Hematopoietic multipotent progenitor cell treated with erythropoietin and hydrocortisone succinate and interleukin-3 and kit ligand, for 15 days (in vitro differentiated cells): Measurements from ENCODE around the gene CTU2.

Experiments
- DNase-seq: peaks from one replicate; pipeline ENCODE4 v3.0.0-alpha.2; 2015; ENCODE audit warnings: low spot score

The CTU2 gene

GRCh38 chr16:88681709-88682451 is 24.4 kb upstream of the CTU2 start:
- DNase-seq: no peak

GRCh38 chr16:88684569-88685155 is 21.6 kb upstream of the CTU2 start:
- no peak for DNase-seq

- DNase-seq: no peak
Observed at GRCh38 chr16:88685156-88686061, 20.9 kb upstream of the CTU2 start.

DNA sequence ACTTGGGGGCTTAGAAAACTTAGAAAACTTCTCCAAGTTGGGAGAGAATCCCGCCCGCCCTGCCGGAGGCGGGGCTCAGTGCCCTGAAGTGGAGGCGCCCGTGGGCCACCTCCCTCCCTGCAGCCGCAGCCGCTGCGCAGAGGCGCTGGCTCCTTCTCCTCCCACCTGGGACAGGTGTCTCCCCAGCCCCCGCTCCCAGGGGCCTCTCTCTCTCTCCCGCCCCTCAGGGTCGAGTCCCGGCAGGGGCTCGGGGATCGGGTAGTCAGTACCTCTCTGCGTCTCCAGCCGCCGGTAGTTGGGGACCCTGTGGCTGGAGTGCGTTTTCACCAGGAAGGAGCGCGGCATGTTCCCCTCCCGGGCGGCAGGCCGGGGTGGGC is 20.3 kb upstream of the CTU2 start:
- DNase-seq: no peak

- peak; percentile 55 for DNase-seq
Observed at GRCh38 chr16:88686439-88687253, 19.7 kb upstream of the CTU2 start, which contains the start of gene SNAI3. TSS of gene SNAI3 (minus strand) at chr16:88686507. CDS start at chr16:88686406, 101 bp downstream.

GRCh38 chr16:88687254-88687576 is 19.1 kb upstream of the CTU2 start:
- no peak for DNase-seq

DNA sequence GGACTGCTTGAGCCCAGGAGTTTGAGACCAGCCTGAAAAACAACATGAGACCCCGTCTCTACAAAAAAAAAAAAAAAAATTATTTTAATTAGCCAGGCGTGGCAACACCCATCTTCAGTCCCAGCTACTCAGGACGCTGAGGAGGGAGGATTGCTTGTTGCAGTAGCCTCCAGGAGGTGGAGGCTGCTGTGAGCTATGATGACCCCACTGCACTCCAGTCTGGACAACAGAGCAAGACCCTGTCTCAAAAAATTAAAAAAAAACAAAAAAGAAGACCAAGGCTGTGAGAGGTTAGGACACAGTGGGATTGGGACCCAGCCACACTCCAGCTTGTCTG is 18.7 kb upstream of the CTU2 start:
- no peak for DNase-seq

- DNase-seq: peak; percentile 71
Observed at GRCh38 chr16:88688013-88688778, 18.1 kb upstream of the CTU2 start.

DNA sequence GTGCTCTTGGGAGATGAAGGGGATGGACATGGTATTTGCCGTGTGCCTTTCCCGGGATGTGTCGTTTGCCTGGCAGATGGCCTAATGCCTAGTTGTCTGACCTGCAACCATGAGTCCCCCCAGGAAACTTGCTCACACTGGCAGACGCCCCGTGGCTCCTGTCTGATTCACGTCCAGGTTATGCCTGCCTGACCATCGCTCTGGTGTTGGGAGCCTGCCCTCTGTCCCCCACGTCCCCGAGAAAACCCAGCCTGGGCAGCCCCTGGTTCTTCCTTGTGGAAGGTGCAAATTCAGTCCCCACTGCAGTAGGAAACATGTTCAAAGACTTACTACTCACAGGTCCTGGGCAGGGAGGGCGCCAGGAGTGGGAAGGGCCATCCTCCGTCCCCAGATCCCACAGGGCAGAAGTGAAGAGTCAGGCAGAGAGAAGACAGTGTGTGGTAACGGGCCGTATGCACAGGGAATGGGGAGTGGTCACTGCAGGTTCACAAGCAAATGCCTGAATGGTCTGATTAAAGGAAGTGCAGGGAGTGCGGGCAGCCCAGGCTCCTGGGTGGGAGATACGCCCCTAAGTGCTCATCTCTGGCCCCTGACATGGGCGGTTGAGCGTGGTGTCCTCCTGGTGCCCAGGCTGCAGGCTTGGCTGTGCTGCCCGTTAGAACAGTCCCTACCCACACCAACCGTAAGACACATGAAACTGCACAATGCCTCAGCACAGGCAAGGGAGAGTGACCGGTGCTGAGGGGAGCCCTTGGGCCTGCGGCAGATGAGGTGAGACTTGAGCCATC is 15.8 kb upstream of the CTU2 start:
- no peak for DNase-seq

- no peak for DNase-seq
Observed at GRCh38 chr16:88691129-88691813, 15.0 kb upstream of the CTU2 start.

- DNase-seq: no peak
Observed at GRCh38 chr16:88691924-88692560, 14.3 kb upstream of the CTU2 start.

DNA sequence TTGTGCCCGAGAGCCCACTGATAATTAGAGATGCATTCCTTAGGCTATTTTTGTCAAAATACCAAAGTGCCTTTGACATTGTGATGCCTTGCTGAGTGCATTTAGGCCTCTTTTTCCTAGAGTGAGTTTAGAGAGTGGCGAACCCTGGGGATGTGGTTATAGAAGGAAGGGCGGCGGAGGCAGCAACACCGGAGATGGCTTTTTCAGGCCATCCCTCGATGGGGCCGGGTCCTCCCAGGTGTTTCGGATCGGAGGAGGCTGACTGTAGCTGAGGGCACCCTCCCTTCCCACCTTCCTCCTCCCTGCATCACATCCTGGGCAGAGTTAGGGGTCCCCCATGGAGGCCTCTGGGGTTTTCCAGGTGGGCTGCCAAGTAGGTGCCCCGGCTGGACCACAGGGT is 13.4 kb upstream of the CTU2 start:
- DNase-seq: no peak

- DNase-seq: no peak
Observed at GRCh38 chr16:88693420-88694177, 12.7 kb upstream of the CTU2 start.

GRCh38 chr16:88694221-88695087 is 11.8 kb upstream of the CTU2 start:
- DNase-seq: no peak

DNA sequence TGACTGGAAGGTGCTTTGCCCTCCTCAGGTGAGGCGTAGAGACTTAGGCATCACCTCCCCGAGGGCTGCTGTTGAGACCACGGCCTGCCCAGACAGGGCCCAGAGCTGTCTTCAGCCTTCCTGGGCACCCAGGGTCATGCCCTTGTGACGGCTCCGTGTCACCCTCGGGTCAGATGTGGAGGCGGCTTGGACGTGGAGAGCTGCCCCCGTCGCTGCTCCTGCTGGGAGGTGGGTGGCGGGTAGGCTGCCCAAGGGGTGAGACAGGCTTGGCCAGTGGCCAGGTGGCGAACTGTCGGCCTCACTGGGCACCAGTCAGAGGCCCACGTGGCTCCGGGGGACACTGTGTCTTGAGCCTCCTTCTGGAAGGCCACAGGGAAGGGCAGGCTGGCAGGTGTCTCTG is 11.1 kb upstream of the CTU2 start:
- DNase-seq: no peak

DNA sequence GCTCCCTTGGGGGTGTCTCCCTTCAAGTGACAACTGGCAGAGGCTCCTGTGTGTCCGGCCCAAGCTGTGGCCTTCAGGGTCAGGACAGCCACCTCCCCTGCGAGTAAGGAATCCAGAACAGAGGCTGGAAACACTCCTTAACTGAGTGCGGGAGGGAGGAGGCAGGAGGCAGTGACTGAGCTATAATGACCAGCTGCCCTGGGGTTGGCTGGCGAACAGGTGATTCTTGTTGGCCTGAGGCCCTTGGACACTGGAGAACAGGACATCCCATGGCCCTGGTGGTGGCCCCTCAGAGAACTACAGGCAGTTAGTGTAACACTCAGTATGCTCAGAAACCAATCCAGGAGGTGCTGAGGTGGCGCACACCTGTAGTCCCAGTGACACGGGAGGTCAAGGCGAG is 10.6 kb upstream of the CTU2 start:
- DNase-seq: no peak

GRCh38 chr16:88696441-88696840 is 9.9 kb upstream of the CTU2 start:
- DNase-seq: no peak
